Thoracic aorta (tissue), 2 donors: Measurements from ENCODE around the gene THADA. TPM values are rescaled to one million over a fixed set of nuclear protein-coding genes. Genes with fewer than 3 reads are reported as not detected.

Experiments
- ATAC-seq: fragments of 150-250 bp; one replicate; pipeline ENCODE4 v1.8.0; 2017; ENCODE audit warnings: low read depth; ENCODE audit not compliant: insufficient number of reproducible peaks, low FRiP score
- DNase-seq: peaks from one replicate; pipeline ENCODE4 v3.0.0-alpha.2; 2020; ENCODE audit warnings: low spot score
- H3K27ac ChIP-seq, 2 donors: fragments of 200-600 bp; sonication (generic); 1 replicate in 1 of 2; 2 replicates in 1 of 2; pipeline ENCODE4 v1.5.1; 2016; ENCODE audit warnings: mild to moderate bottlenecking in 2 of 2, moderate library complexity in 2 of 2
- H3K27me3 ChIP-seq: fragments of 200-600 bp; sonication (generic); replicated peaks from 2 replicates; pipeline ENCODE4 v1.6.0; 2016; ENCODE audit warnings: mild to moderate bottlenecking; ENCODE audit not compliant: insufficient read depth
- H3K36me3 ChIP-seq: fragments of 200-600 bp; sonication (generic); one replicate; pipeline ENCODE4 v1.5.1; 2016
- H3K4me1 ChIP-seq, 2 donors: fragments of 200-600 bp; sonication (generic); 1 replicate in 1 of 2; 2 replicates in 1 of 2; pipeline versions ENCODE4 v1.5.1 to v1.6.0; 2016; ENCODE audit warnings: low read depth in 2 of 2, mild to moderate bottlenecking in 1 of 2; ENCODE audit not compliant: control insufficient read depth in 1 of 2
- H3K4me3 ChIP-seq: fragments of 200-600 bp; sonication (generic); 2 replicates; pipeline ENCODE4 v1.5.1; 2016; ENCODE audit warnings: mild to moderate bottlenecking
- H3K9me3 ChIP-seq: fragments of 200-600 bp; sonication (generic); 2 replicates; pipeline ENCODE4 v1.5.1; 2016
- total RNA-seq, 2 donors: library from RNA; depleted of rRNA; stranded (reverse); fragments of >200 nt; gene quantifications; one replicate each; pipeline versions ENCODE4 v1.1.0 to v1.2.3, GENCODE V29; 2016
- TF ChIP-seq, protein P1 (sequence below): fragments of 200-600 bp; sonication (generic); IDR thresholded peaks from one replicate; pipeline ENCODE4 v1.5.1; 2019; ENCODE audit warnings: antibody characterized with exemption

Gene THADA
- total RNA-seq, 2 donors from 2014 or later, result 33.3 to 46.6 TPM

DNA sequence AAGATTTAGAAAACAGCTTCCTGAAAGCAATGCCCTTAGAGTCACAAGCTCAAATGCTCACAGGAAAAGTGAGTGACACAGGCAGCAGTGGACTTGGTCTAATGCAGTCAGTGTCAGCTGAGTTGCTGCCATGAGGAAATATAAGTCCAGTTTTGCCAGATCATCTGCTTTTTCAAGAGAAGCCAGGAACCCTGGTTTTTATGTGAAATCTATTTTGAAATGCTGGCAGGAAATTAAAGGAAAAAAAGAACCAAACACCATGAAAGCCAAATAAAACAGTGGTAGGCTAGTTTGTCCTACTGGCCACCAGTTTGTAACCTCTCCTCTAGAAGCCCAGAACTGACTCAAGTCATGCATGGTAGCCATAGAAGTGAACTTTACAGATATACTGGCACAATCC, 109.2 kb downstream of the THADA start:
- H3K4me1 ChIP-seq, result peaks cover 27 to 60% of the 10 kb centered on the region in 2 donors
- TF ChIP-seq, protein P1, sequence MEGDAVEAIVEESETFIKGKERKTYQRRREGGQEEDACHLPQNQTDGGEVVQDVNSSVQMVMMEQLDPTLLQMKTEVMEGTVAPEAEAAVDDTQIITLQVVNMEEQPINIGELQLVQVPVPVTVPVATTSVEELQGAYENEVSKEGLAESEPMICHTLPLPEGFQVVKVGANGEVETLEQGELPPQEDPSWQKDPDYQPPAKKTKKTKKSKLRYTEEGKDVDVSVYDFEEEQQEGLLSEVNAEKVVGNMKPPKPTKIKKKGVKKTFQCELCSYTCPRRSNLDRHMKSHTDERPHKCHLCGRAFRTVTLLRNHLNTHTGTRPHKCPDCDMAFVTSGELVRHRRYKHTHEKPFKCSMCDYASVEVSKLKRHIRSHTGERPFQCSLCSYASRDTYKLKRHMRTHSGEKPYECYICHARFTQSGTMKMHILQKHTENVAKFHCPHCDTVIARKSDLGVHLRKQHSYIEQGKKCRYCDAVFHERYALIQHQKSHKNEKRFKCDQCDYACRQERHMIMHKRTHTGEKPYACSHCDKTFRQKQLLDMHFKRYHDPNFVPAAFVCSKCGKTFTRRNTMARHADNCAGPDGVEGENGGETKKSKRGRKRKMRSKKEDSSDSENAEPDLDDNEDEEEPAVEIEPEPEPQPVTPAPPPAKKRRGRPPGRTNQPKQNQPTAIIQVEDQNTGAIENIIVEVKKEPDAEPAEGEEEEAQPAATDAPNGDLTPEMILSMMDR, result no peak
- DNase-seq, result no peak
- peak; percentile 25 for ATAC-seq
- no peaks in the 10 kb centered on the region for H3K36me3 ChIP-seq
- peak overlapping the region; percentile 50 to 74 for H3K27ac ChIP-seq
- no peaks in the 10 kb centered on the region for H3K27me3 ChIP-seq
- H3K4me3 ChIP-seq, result no peak overlapping the region
- H3K9me3 ChIP-seq, result no peaks in the 10 kb centered on the region

DNA sequence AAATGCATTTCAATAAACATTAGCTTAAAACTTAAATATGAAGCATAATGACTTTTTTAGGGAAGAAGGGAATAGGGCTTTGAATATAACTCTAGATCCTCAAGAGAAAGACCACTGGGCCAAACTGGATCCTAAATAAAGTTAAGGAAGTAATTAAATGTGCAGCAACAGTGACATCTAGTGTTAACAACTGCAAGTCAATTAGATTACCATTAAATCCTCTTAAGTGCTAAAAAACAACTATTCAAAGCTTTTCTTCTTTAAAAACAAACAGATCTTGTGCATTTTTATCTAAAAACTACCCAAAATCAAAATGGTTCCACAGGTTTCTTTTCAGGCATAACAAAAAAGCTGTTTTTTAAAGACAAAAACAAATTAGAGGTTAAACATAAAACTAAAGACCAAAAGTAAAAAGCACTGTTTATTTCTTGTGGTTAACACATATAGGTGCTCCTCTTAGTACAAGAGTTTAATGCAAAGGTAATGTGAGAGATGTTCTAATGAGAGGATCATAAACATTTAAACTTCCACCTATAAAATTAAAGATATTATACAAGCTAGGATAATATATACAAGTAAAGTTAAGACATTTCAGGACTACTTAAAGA, 111.4 kb downstream of the THADA start:
- DNase-seq (no peak), ATAC-seq (no peak)
- Histone ChIP-seq H3K4me3 (no peak overlapping the region), H3K36me3 (no peaks in the 10 kb centered on the region), H3K4me1 (peaks cover 27 to 60% of the 10 kb centered on the region in 2 donors), H3K9me3 (no peaks in the 10 kb centered on the region), H3K27me3 (no peaks in the 10 kb centered on the region), H3K27ac (no peak overlapping the region)
- TF ChIP-seq, protein P1, result peak; percentile 67

DNA sequence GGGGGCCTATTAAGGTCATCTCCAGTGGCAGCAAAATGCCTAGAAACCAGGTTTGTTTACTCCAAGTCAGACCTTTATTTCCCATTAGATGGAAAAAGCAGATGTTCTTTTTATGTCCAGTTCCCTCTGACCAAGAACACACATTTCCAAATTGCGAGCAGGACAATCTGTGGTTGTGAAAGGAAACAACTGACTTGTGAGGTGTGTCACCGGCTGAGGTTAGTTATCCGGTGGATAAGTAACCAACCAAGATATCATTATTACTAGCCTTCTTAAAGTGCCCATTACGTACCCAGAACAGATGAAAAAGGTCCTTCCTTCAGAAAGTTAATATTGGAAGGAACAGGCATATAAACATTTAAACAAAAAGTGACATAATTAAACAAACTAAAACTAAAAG, 112.9 kb downstream of the THADA start:
- Histone ChIP-seq H3K36me3 (no peaks in the 10 kb centered on the region), H3K27ac (peak overlapping the region; percentile 57 to 77), H3K27me3 (no peaks in the 10 kb centered on the region), H3K4me1 (peaks cover 32 to 66% of the 10 kb centered on the region in 2 donors), H3K9me3 (no peaks in the 10 kb centered on the region), H3K4me3 (peak overlapping the region; percentile 44)
- ATAC-seq, result no peak
- DNase-seq, result no peak
- TF ChIP-seq, protein P1, result no peak

DNA sequence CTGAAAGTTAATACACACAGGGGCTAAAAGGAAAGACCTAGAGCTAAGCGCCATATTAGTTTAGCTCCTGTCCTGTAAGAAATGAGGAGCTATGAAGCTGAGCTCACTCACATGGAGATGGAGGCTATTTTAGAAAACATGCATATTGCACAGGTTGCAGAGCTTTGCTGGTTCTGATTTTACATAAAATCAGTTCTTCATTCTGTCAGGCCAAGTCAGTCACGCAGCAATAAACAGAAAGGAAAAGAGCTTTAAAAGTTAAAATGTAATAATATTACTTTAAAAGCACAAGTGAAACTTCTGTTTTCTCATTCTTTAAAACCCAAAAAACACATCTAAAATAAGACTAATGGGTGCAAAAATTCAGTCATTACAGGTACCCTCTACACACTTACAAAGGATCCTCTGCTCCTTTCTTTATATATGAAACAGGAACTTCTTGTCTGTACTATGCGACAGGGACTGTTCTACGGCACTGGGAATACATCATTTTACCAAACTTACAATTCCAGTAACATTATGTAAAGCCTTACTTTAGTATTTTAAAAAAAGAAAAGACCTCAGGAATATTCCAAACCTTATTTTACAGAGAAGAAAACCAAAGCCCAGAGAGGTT, 113.8 kb downstream of the THADA start:
- peaks cover 32 to 67% of the 10 kb centered on the region in 2 donors for H3K4me1 ChIP-seq
- no peaks in the 10 kb centered on the region for H3K36me3 ChIP-seq
- no peaks in the 10 kb centered on the region for H3K9me3 ChIP-seq
- peak overlapping the region; percentile 44 for H3K4me3 ChIP-seq
- TF ChIP-seq, protein P1, result no peak
- H3K27me3 ChIP-seq, result no peaks in the 10 kb centered on the region
- DNase-seq (no peak), ATAC-seq (no peak)
- peak overlapping the region; percentile 57 to 77 for H3K27ac ChIP-seq

DNA sequence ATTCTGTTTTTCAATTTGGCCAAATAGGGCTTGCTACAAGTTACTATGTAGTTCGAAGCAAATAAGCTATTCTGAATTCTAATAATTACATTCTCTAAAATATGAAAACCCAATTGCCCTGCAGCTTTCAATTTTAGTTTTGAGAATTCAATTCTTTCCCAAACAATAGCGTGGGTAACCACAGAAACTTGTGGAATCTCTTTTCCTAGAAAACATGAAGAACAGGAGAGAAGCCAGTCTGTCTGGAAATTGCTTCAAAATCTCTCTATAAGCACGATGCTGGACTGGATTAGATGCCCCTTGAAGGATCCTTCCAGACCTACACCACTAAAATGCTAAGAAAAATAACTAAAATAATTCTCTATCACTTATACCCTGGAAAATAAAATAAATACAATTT, 115.0 kb downstream of the THADA start:
- TF ChIP-seq, protein P1, result no peak
- Histone ChIP-seq H3K27me3 (no peaks in the 10 kb centered on the region), H3K4me1 (peaks cover 25 to 57% of the 10 kb centered on the region in 2 donors), H3K36me3 (no peaks in the 10 kb centered on the region), H3K27ac (no peak overlapping the region), H3K9me3 (no peaks in the 10 kb centered on the region), H3K4me3 (no peak overlapping the region)
- ATAC-seq (no peak), DNase-seq (no peak)
